ENCODE data around the gene HACD4.

GRCh38 chr9:21075484-21075883 is 44.0 kb upstream of the HACD4 start:
- TF ChIP-seq, protein P1, sequence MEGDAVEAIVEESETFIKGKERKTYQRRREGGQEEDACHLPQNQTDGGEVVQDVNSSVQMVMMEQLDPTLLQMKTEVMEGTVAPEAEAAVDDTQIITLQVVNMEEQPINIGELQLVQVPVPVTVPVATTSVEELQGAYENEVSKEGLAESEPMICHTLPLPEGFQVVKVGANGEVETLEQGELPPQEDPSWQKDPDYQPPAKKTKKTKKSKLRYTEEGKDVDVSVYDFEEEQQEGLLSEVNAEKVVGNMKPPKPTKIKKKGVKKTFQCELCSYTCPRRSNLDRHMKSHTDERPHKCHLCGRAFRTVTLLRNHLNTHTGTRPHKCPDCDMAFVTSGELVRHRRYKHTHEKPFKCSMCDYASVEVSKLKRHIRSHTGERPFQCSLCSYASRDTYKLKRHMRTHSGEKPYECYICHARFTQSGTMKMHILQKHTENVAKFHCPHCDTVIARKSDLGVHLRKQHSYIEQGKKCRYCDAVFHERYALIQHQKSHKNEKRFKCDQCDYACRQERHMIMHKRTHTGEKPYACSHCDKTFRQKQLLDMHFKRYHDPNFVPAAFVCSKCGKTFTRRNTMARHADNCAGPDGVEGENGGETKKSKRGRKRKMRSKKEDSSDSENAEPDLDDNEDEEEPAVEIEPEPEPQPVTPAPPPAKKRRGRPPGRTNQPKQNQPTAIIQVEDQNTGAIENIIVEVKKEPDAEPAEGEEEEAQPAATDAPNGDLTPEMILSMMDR (conservative IDR thresholded peaks at IDR 0.05; ENCODE audit: low read depth in 2 of 2), result peak in 1 of 2 experiments; percentile 34; a peak in 1 of 4 replicates
- no peak for TF ChIP-seq POLR2AphosphoS5 (IDR thresholded peaks at IDR 0.05; ENCODE audit: low read depth)
- TF ChIP-seq EZH2phosphoT487 (IDR thresholded peaks at IDR 0.05; ENCODE audit: unreplicated experiment), result no peak
- TF ChIP-seq, protein P2, sequence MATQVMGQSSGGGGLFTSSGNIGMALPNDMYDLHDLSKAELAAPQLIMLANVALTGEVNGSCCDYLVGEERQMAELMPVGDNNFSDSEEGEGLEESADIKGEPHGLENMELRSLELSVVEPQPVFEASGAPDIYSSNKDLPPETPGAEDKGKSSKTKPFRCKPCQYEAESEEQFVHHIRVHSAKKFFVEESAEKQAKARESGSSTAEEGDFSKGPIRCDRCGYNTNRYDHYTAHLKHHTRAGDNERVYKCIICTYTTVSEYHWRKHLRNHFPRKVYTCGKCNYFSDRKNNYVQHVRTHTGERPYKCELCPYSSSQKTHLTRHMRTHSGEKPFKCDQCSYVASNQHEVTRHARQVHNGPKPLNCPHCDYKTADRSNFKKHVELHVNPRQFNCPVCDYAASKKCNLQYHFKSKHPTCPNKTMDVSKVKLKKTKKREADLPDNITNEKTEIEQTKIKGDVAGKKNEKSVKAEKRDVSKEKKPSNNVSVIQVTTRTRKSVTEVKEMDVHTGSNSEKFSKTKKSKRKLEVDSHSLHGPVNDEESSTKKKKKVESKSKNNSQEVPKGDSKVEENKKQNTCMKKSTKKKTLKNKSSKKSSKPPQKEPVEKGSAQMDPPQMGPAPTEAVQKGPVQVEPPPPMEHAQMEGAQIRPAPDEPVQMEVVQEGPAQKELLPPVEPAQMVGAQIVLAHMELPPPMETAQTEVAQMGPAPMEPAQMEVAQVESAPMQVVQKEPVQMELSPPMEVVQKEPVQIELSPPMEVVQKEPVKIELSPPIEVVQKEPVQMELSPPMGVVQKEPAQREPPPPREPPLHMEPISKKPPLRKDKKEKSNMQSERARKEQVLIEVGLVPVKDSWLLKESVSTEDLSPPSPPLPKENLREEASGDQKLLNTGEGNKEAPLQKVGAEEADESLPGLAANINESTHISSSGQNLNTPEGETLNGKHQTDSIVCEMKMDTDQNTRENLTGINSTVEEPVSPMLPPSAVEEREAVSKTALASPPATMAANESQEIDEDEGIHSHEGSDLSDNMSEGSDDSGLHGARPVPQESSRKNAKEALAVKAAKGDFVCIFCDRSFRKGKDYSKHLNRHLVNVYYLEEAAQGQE (IDR thresholded peaks at IDR 0.05; ENCODE audit: unreplicated experiment), result no peak
- TF ChIP-seq EZH2 (IDR thresholded peaks at IDR 0.05; ENCODE audit: low read depth, unreplicated experiment), result no peak
- no peak for TF ChIP-seq CREB1 (CRISPR knock-in tag; IDR thresholded peaks at IDR 0.05; ENCODE audit: low read depth)
- TF ChIP-seq, protein P3, sequence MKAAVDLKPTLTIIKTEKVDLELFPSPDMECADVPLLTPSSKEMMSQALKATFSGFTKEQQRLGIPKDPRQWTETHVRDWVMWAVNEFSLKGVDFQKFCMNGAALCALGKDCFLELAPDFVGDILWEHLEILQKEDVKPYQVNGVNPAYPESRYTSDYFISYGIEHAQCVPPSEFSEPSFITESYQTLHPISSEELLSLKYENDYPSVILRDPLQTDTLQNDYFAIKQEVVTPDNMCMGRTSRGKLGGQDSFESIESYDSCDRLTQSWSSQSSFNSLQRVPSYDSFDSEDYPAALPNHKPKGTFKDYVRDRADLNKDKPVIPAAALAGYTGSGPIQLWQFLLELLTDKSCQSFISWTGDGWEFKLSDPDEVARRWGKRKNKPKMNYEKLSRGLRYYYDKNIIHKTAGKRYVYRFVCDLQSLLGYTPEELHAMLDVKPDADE (IDR thresholded peaks at IDR 0.05), result no peak
- TF ChIP-seq JUNB (IDR thresholded peaks at IDR 0.05; ENCODE audit: unreplicated experiment), result no peak
- TF ChIP-seq ZNF331 (CRISPR knock-in tag; IDR thresholded peaks at IDR 0.05; ENCODE audit: low read depth), result no peak
- no peak for TF ChIP-seq ZNF462 (CRISPR knock-in tag; IDR thresholded peaks at IDR 0.05)
- TF ChIP-seq ZNF114 (CRISPR knock-in tag; IDR thresholded peaks at IDR 0.05), result no peak
- no peak for TF ChIP-seq STAT1 (IDR thresholded peaks at IDR 0.05; ENCODE audit: unreplicated experiment)
- no peak for TF ChIP-seq NANOG (IDR thresholded peaks at IDR 0.05; ENCODE audit: borderline replicate concordance)

All from GM23338 (cell line).